Sigmoid colon (tissue), 7 donors: ENCODE data around the gene MOB3A. TPM values are rescaled to one million over a fixed set of nuclear protein-coding genes. Genes with fewer than 3 reads are reported as not detected.
A peak's percentile ranks its signal among the peaks of the same experiment; 100 is the strongest.

ENCODE experiments used
- DNase-seq: peaks from one replicate; pipeline ENCODE4 v3.0.0-alpha.2; 2019
- H3K27ac ChIP-seq, 4 donors: fragments of 200-600 bp; sonication (generic); one replicate each; pipeline ENCODE4 v1.5.1; 2016 to 2019; ENCODE audit warnings: mild to moderate bottlenecking in 1 of 4
- H3K27me3 ChIP-seq, 3 donors: fragments of 200-600 bp; sonication (generic); one replicate each; pipeline ENCODE4 v1.5.1; 2019; ENCODE audit warnings: mild to moderate bottlenecking in 1 of 3
- H3K36me3 ChIP-seq, 4 donors: fragments of 200-600 bp; sonication (generic); one replicate each; pipeline ENCODE4 v1.5.1; 2016 to 2019
- H3K4me1 ChIP-seq, 4 donors: fragments of 200-600 bp; sonication (generic); one replicate each; pipeline ENCODE4 v1.5.1; 2017 to 2019
- H3K4me3 ChIP-seq, 4 donors: fragments of 200-600 bp; sonication (generic); one replicate each; pipeline ENCODE4 v1.5.1; 2017 to 2019; ENCODE audit warnings: mild to moderate bottlenecking in 2 of 4, moderate library complexity in 1 of 4
- H3K9me3 ChIP-seq, 4 donors: fragments of 200-600 bp in 3 of 4; sonication (generic) in 3 of 4; one replicate each; pipeline versions ENCODE4 v1.5.1 to v1.6.1; 2013 to 2019
- EP300 ChIP-seq, 4 donors: sonication (generic); formaldehyde crosslinking; IDR thresholded peaks; one replicate each; pipeline ENCODE4 v1.6.1; 2017; ENCODE audit warnings: antibody characterized with exemption in 4 of 4
- POLR2A ChIP-seq, 2 donors: fragments of 450-650 bp; IDR thresholded peaks; one replicate each; pipeline ENCODE4 v1.6.1; 2016; ENCODE audit warnings: antibody characterized with exemption in 2 of 2, mild to moderate bottlenecking in 2 of 2, moderate library complexity in 2 of 2
- POLR2AphosphoS5 ChIP-seq, 4 donors: sonication (generic); formaldehyde crosslinking; IDR thresholded peaks; one replicate each; pipeline ENCODE4 v1.6.1; 2017; ENCODE audit warnings: antibody characterized with exemption in 4 of 4
- WGBS, 2 donors: extraction: QIAGEN DNeasy Blood & Tissue Kit; methylation state at CpG; one replicate each; pipeline ENCODE4 v1.1.7; 2013; 5-methylcytosine and 5-hydroxymethylcytosine counted together
- intact Hi-C: fragments of 100-400 bp; cut with DNase I; formaldehyde crosslinking; loops from one replicate; pipeline ENCODE4 v1.15.1; 2023
- polyA plus RNA-seq, 3 donors: library from polyadenylated mRNA; stranded (reverse); fragments of 200-250 nt; gene quantifications; one replicate each; pipeline ENCODE4 v1.2.3, GENCODE V29; 2013
- total RNA-seq, 4 donors: library from RNA; depleted of rRNA; stranded (reverse); fragments of >200 nt; gene quantifications; one replicate each; pipeline ENCODE4 v1.1.0, GENCODE V29; 2016
- TF ChIP-seq, protein P1 (sequence below), 4 experiments: fragments of 450-650 bp in 3 of 4; fragments of 200-600 bp in 1 of 4; IDR thresholded peaks; one replicate each; pipeline ENCODE4 v1.5.1; 2016 to 2019; ENCODE audit warnings: antibody characterized with exemption in 4 of 4, mild to moderate bottlenecking in 3 of 4, moderate library complexity in 2 of 4
- donor health status: healthy with polysubstance abuse.
- donor health status: Bipolar disorder and iron deficiency.
- donor health status: healthy.

MOB3A gene
- total and polyA plus RNA-seq, 7 donors: 14.4 to 65.4 (median 28.6) TPM

- 68 to 85% methylated on average over 30 of the region's 30 CpGs for WGBS, 2 donors
- peaks cover 13 to 74% (median 34%) of the 10 kb centered on the region in 4 donors for H3K36me3 ChIP-seq
- peak overlapping the region; percentile 19 to 94 (median 75) for H3K27ac ChIP-seq
- H3K4me1 ChIP-seq: peaks cover 0 to 65% (median 53%) of the 10 kb centered on the region in 4 donors
- DNase-seq: no peak
- no peak for TF ChIP-seq POLR2A (IDR thresholded peaks at IDR 0.05)
- no peak for TF ChIP-seq EP300 (IDR thresholded peaks at IDR 0.05)
- TF ChIP-seq, protein P1, sequence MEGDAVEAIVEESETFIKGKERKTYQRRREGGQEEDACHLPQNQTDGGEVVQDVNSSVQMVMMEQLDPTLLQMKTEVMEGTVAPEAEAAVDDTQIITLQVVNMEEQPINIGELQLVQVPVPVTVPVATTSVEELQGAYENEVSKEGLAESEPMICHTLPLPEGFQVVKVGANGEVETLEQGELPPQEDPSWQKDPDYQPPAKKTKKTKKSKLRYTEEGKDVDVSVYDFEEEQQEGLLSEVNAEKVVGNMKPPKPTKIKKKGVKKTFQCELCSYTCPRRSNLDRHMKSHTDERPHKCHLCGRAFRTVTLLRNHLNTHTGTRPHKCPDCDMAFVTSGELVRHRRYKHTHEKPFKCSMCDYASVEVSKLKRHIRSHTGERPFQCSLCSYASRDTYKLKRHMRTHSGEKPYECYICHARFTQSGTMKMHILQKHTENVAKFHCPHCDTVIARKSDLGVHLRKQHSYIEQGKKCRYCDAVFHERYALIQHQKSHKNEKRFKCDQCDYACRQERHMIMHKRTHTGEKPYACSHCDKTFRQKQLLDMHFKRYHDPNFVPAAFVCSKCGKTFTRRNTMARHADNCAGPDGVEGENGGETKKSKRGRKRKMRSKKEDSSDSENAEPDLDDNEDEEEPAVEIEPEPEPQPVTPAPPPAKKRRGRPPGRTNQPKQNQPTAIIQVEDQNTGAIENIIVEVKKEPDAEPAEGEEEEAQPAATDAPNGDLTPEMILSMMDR (IDR thresholded peaks at IDR 0.05): no peak
- TF ChIP-seq POLR2AphosphoS5 (IDR thresholded peaks at IDR 0.05): no peak
- no peaks in the 10 kb centered on the region for H3K9me3 ChIP-seq
- H3K4me3 ChIP-seq: no peak overlapping the region
- H3K27me3 ChIP-seq: no peaks in the 10 kb centered on the region
- intact Hi-C loops: no loop called here
Measured at GRCh38 chr19:2081873-2082810, 14.0 kb downstream of the MOB3A start.

DNA sequence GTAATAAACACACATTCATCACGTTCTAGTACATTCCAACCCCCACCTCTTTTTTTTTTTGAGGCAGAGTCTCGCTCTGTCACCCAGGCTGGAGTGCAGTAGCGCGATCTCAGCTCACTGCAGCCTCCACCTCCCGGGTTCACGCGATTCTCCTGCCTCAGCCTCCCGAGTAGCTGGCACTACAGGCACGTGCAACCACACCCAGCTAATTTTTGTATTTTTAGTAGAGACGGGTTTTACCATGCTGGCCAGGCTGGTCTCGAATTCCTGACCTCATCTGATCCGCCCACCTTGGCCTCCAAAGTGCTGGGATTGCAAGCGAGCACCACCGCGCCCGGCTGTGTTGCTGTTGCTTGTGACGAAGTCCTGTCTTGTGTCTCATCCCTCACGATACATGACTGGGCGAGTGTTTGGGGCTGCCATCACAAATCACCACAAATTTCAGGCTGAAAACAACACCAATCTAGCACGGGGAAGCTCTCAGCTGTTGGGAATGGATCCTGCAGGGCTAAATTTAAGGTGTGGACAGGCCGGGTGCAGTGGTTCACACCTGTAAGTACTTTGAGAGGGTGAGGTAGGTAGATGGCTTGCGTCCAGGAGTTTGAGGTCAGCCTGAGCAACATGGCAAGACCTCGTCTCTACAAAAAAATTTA, 15.7 kb downstream of the MOB3A start:
- Histone ChIP-seq H3K4me1 (peaks cover 0 to 50% (median 42%) of the 10 kb centered on the region in 4 donors), H3K9me3 (no peaks in the 10 kb centered on the region), H3K36me3 (peaks cover 22 to 91% (median 46%) of the 10 kb centered on the region in 4 donors), H3K4me3 (no peak overlapping the region), H3K27ac (peak overlapping the region in 3 of 4 donors; percentile 27 to 48 (median 40)), H3K27me3 (no peaks in the 10 kb centered on the region)
- no peak for DNase-seq
- 79 to 80% methylated on average over 23 of the region's 23 CpGs for WGBS, 2 donors
- intact Hi-C loops: no loop called here
- TF ChIP-seq POLR2AphosphoS5 (IDR thresholded peaks at IDR 0.05) (no peak), POLR2A (IDR thresholded peaks at IDR 0.05) (no peak), EP300 (IDR thresholded peaks at IDR 0.05) (no peak)
- TF ChIP-seq, protein P1 (IDR thresholded peaks at IDR 0.05): no peak

DNA sequence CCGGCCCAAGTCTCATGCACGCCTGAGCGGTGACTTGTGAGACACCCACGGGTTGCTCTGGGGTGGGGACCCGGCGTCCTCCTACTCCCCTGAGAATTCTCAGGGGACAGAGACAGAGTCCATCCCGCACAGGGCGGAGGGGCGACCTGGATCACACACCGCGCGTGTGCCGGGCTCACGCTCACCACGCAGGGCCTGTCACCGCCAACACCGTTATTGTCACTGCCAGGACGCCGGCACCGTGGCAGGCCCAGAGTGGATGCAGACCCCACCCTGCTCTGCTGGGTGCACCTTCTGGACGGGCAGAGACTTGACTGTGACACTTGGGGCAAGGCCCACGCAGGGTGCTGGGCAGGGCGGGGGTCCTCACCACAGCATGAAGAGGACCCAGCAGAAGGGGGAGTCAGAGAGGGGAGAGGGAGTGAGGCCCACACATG, 16.2 kb downstream of the MOB3A start:
- WGBS, 2 donors: 81 to 88% methylated on average over 23 of the region's 23 CpGs
- Histone ChIP-seq H3K4me3 (no peak overlapping the region), H3K9me3 (no peaks in the 10 kb centered on the region), H3K36me3 (peaks cover 23 to 93% (median 49%) of the 10 kb centered on the region in 4 donors), H3K27ac (peak overlapping the region in 2 of 4 donors; percentile 40 to 48), H3K27me3 (no peaks in the 10 kb centered on the region), H3K4me1 (peaks cover 0 to 44% (median 37%) of the 10 kb centered on the region in 4 donors)
- DNase-seq: no peak
- TF ChIP-seq, protein P1 (IDR thresholded peaks at IDR 0.05): no peak
- no peak for TF ChIP-seq POLR2A (IDR thresholded peaks at IDR 0.05)
- TF ChIP-seq EP300 (IDR thresholded peaks at IDR 0.05): no peak
- no peak for TF ChIP-seq POLR2AphosphoS5 (IDR thresholded peaks at IDR 0.05)
- intact Hi-C loops: no loop called here

GRCh38 chr19:2079076-2079864, 16.9 kb downstream of the MOB3A start:
- intact Hi-C loops: no loop called here

More at GRCh38 chr19:2079076-2079864, 16.9 kb downstream of the MOB3A start:
- Histone ChIP-seq H3K4me1 (peaks cover 0 to 38% (median 34%) of the 10 kb centered on the region in 4 donors), H3K4me3 (no peak overlapping the region), H3K27ac (peak overlapping the region in 2 of 4 donors; percentile 40 to 48), H3K27me3 (no peaks in the 10 kb centered on the region), H3K9me3 (no peaks in the 10 kb centered on the region), H3K36me3 (peaks cover 23 to 94% (median 49%) of the 10 kb centered on the region in 4 donors)
- 89 to 93% methylated on average over 32 of the region's 32 CpGs for WGBS, 2 donors
- TF ChIP-seq, protein P1 (IDR thresholded peaks at IDR 0.05): no peak
- TF ChIP-seq EP300 (IDR thresholded peaks at IDR 0.05) (no peak), POLR2AphosphoS5 (IDR thresholded peaks at IDR 0.05) (no peak), POLR2A (IDR thresholded peaks at IDR 0.05) (no peak)
- no peak for DNase-seq
